GM12878 (cell line): ENCODE data around the gene CETP. TPM values are rescaled to one million over a fixed set of nuclear protein-coding genes. Genes with fewer than 3 reads are reported as not detected.

Experiments
- CTCF ChIP-seq, 3 experiments: IDR thresholded peaks in 2 of 3; conservative IDR thresholded peaks in 1 of 3; 2 replicates each; pipeline ENCODE4 v1.5.1; 2011; ENCODE audit warnings: low read depth in 3 of 3, low read length in 3 of 3, mild to moderate bottlenecking in 3 of 3, control low read depth in 2 of 3, moderate library complexity in 2 of 3, inconsistent platforms in 1 of 3, mixed read lengths in 1 of 3; ENCODE audit not compliant: control insufficient read depth in 2 of 3, insufficient read depth in 1 of 3; ENCODE audit errors: extremely low read depth in 1 of 3
- CUX1 ChIP-seq: IDR thresholded peaks from 2 replicates; pipeline ENCODE4 v1.6.1; 2012; ENCODE audit warnings: improper control_type of control experiment, low read depth, low read length; ENCODE audit not compliant: insufficient replicate concordance
- E2F8 ChIP-seq: fragments of 450-650 bp; IDR thresholded peaks from 2 replicates; pipeline ENCODE4 v1.6.1; 2018; ENCODE audit warnings: mild to moderate bottlenecking, low read depth, moderate library complexity; ENCODE audit not compliant: partially characterized antibody
- IKZF1 ChIP-seq: fragments of 450-650 bp; conservative IDR thresholded peaks from 2 replicates; pipeline ENCODE4 v1.6.1; 2017; ENCODE audit warnings: antibody characterized with exemption, mild to moderate bottlenecking
- IKZF2 ChIP-seq, 2 experiments: fragments of 450-650 bp; IDR thresholded peaks; 2 replicates each; pipeline ENCODE4 v1.6.1; 2017; ENCODE audit warnings: mild to moderate bottlenecking in 2 of 2, moderate library complexity in 2 of 2
- NFXL1 ChIP-seq: fragments of 450-650 bp; IDR thresholded peaks from 2 replicates; pipeline ENCODE4 v1.6.1; 2017; ENCODE audit warnings: antibody characterized with exemption, mild to moderate bottlenecking, borderline replicate concordance
- NR2F1 ChIP-seq: fragments of 450-650 bp; conservative IDR thresholded peaks from 2 replicates; pipeline ENCODE4 v1.6.1; 2017; ENCODE audit warnings: mild to moderate bottlenecking
- NRF1 ChIP-seq: conservative IDR thresholded peaks from 2 replicates; pipeline ENCODE4 v1.6.1; 2011; ENCODE audit warnings: mild to moderate bottlenecking, low read depth, low read length, improper control_type of control experiment
- RELB ChIP-seq: fragments of 450-650 bp; IDR thresholded peaks from 2 replicates; pipeline ENCODE4 v1.6.1; 2017; ENCODE audit warnings: low read depth, mild to moderate bottlenecking, moderate library complexity
- RUNX3 ChIP-seq: IDR thresholded peaks from 2 replicates; pipeline ENCODE4 v1.6.1; 2012; ENCODE audit warnings: low read length, inconsistent platforms
- STAT3 ChIP-seq: IDR thresholded peaks from 2 replicates; pipeline ENCODE4 v1.6.1; 2011; ENCODE audit warnings: low read depth, low read length, improper control_type of control experiment
- TAF1 ChIP-seq: IDR thresholded peaks from 2 replicates; pipeline ENCODE4 v1.6.1; 2011; ENCODE audit warnings: mild to moderate bottlenecking, low read depth, low read length, borderline replicate concordance
- polyA plus RNA-seq, 11 experiments: library from polyadenylated mRNA; depleted of rRNA in 4 of 11; unstranded in 6 of 11; stranded (reverse) in 5 of 11; fragments of >200 nt; fragmentation: Nextera tagmentation in 4 of 11; fragmentation: Illumina TruSeq in 1 of 11; extraction: Ambion mirVana in 4 of 11; extraction: Trizol in 1 of 11; gene quantifications; 1 replicate in 1 of 11; 2 replicates in 10 of 11; pipeline versions ENCODE4 v1.2.1 to v1.2.3, GENCODE V29; 2011 to 2016; ENCODE audit warnings: inconsistent platforms in 2 of 11, missing spikeins in 2 of 11, low read depth in 1 of 11
- total RNA-seq, 4 experiments: library from RNA; depleted of rRNA in 3 of 4; stranded (reverse); fragments of >200 nt in 3 of 4; fragmentation: Illumina TruSeq in 1 of 4; extraction: Trizol in 1 of 4; gene quantifications; 2 replicates each; pipeline versions ENCODE4 v1.2.1 to v1.2.3, GENCODE V29; 2013 to 2021
- TF ChIP-seq, protein P1 (sequence below): IDR thresholded peaks from 2 replicates; pipeline ENCODE4 v1.6.1; 2012; ENCODE audit warnings: low read depth, low read length, improper control_type of control experiment

CETP gene
- total and polyA plus RNA-seq, 10 of the 15 experiments (the other 5 are each of a cell fraction or from before 2014, with no cell fraction given): 1.2 to 6.4 (median 2.1) TPM

- peak; percentile 97 for TF ChIP-seq CUX1
- TF ChIP-seq NRF1: no peak
- peak; percentile 71 to 83 for TF ChIP-seq IKZF2 (IDR thresholded peaks at IDR 0.05)
- TF ChIP-seq RELB: peak; percentile 58
- TF ChIP-seq, protein P1, sequence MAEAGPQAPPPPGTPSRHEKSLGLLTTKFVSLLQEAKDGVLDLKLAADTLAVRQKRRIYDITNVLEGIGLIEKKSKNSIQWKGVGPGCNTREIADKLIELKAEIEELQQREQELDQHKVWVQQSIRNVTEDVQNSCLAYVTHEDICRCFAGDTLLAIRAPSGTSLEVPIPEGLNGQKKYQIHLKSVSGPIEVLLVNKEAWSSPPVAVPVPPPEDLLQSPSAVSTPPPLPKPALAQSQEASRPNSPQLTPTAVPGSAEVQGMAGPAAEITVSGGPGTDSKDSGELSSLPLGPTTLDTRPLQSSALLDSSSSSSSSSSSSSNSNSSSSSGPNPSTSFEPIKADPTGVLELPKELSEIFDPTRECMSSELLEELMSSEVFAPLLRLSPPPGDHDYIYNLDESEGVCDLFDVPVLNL: no peak
- TF ChIP-seq RUNX3: peak; percentile 79
- no peak for TF ChIP-seq STAT3
- TF ChIP-seq IKZF1: peak; percentile 77
- TF ChIP-seq CTCF (IDR thresholded peaks at IDR 0.05 in 2 of 3, conservative IDR thresholded peaks at IDR 0.05 in 1 of 3; ENCODE audit: control insufficient read depth in 2 of 3, extremely low read depth in 1 of 3, insufficient read depth in 1 of 3, low read depth in 3 of 3, low read length in 3 of 3): no peak
- TF ChIP-seq E2F8: peak; percentile 36
- TF ChIP-seq NFXL1: no peak
- TF ChIP-seq NR2F1: peak; percentile 84
- TF ChIP-seq TAF1: no peak
Observed at GRCh38 chr16:56980792-56981724, 19.3 kb downstream of the CETP start (continued).
